ENCODE data around the gene PHF11. TPM values are rescaled to one million over a fixed set of nuclear protein-coding genes. Genes with fewer than 3 reads are reported as not detected.

Gene PHF11
- total and polyA plus RNA-seq, 2 experiments from 2014 or later: 7.4 to 13.5 TPM

- Mint-ChIP-seq H3K4me3 (no peak overlapping the region), H3K9me3 (no peaks in the 10 kb centered on the region), H3K36me3 (ENCODE audit: low read depth) (no peaks in the 10 kb centered on the region), H3K27me3 (ENCODE audit: insufficient read depth, low read depth, poor library complexity) (no peaks in the 10 kb centered on the region), H3K4me1 (peaks cover 3% of the 10 kb centered on the region; the same call in 2 of the 3 replicates), H3K27ac (no peak overlapping the region)
- Histone ChIP-seq H3K36me3 (ENCODE audit: insufficient read depth) (no peaks in the 10 kb centered on the region), H4K20me1 (replicated peaks; ENCODE audit: insufficient read depth) (no peaks in the 10 kb centered on the region), H3F3A (replicated peaks; ENCODE audit: low read depth) (no peaks in the 10 kb centered on the region), H3K4me2 (no peak overlapping the region), H3K9me2 (ENCODE audit: insufficient read depth) (no peaks in the 10 kb centered on the region), H3K4me1 (ENCODE audit: insufficient read depth) (no peaks in the 10 kb centered on the region), H2AFZ (no peak overlapping the region), H3K27ac (ENCODE audit: low read depth) (no peak overlapping the region), H3K79me2 (replicated peaks; ENCODE audit: insufficient read depth) (no peaks in the 10 kb centered on the region), H3K27me3 (ENCODE audit: insufficient read depth) (no peaks in the 10 kb centered on the region), H3K4me3 (no peak overlapping the region)
- DNase-seq (ENCODE audit: low spot score) (no peak), ATAC-seq (no peak)
- no peak for TF ChIP-seq NANOG (IDR thresholded peaks at IDR 0.05; ENCODE audit: borderline replicate concordance)
- TF ChIP-seq POLR2AphosphoS5 (IDR thresholded peaks at IDR 0.05; ENCODE audit: low read depth): no peak
These were observed 42.3 kb upstream of the PHF11 start for GRCh38 chr13:49453465-49453864.

DNA sequence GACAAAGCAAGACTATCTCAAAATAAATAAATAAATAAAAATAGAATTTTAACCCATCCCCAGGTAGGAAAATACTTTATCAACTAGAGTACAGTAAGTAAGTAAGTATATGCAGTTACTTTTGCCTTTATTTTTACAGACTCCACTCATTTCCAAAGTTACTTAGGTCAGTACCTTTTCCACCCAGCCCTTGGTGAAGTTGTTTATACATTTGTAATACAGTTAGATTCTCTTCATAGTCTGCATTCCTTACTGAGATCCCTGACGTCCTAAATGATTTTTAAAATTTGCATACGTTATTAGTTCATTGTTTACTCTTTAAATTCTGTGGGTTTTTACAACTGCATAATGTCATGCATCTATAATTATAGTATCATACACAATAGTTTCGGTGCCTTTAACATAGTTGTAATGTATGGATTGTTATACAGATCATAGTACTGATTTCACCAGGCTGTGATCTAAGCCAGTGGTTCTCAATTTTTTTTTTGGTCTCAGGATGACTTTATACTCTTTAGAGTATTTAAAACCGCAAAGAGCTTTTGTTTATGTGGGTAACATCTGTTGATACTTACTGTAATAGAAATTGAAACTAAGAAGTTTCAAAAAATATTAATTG lies 41.3 kb upstream of the PHF11 start:
- H3K79me2 ChIP-seq (replicated peaks; ENCODE audit: insufficient read depth): no peaks in the 10 kb centered on the region
- peak; percentile 6 for DNase-seq (ENCODE audit: low spot score)
- no peak overlapping the region for H3K27ac Mint-ChIP-seq

More for the DNA sequence above, 41.3 kb upstream of the PHF11 start:
- H3K4me3 Mint-ChIP-seq: no peak overlapping the region
- no peak overlapping the region for H2AFZ ChIP-seq
- H3K27ac ChIP-seq (ENCODE audit: low read depth): no peak overlapping the region
- no peaks in the 10 kb centered on the region for H3K36me3 Mint-ChIP-seq (ENCODE audit: low read depth)
- no peaks in the 10 kb centered on the region for H4K20me1 ChIP-seq (replicated peaks; ENCODE audit: insufficient read depth)
- no peak overlapping the region for H3K4me2 ChIP-seq
- ATAC-seq: no peak
- TF ChIP-seq REST (IDR thresholded peaks at IDR 0.05; ENCODE audit: unreplicated experiment) (no peak), CREB1 (CRISPR knock-in tag; IDR thresholded peaks at IDR 0.05; ENCODE audit: low read depth) (no peak), NANOG (IDR thresholded peaks at IDR 0.05; ENCODE audit: borderline replicate concordance) (no peak), EZH2 (IDR thresholded peaks at IDR 0.05; ENCODE audit: low read depth, unreplicated experiment) (no peak), EZH2phosphoT487 (IDR thresholded peaks at IDR 0.05; ENCODE audit: unreplicated experiment) (no peak), STAT1 (IDR thresholded peaks at IDR 0.05; ENCODE audit: unreplicated experiment) (no peak)
- TF ChIP-seq, protein P1, sequence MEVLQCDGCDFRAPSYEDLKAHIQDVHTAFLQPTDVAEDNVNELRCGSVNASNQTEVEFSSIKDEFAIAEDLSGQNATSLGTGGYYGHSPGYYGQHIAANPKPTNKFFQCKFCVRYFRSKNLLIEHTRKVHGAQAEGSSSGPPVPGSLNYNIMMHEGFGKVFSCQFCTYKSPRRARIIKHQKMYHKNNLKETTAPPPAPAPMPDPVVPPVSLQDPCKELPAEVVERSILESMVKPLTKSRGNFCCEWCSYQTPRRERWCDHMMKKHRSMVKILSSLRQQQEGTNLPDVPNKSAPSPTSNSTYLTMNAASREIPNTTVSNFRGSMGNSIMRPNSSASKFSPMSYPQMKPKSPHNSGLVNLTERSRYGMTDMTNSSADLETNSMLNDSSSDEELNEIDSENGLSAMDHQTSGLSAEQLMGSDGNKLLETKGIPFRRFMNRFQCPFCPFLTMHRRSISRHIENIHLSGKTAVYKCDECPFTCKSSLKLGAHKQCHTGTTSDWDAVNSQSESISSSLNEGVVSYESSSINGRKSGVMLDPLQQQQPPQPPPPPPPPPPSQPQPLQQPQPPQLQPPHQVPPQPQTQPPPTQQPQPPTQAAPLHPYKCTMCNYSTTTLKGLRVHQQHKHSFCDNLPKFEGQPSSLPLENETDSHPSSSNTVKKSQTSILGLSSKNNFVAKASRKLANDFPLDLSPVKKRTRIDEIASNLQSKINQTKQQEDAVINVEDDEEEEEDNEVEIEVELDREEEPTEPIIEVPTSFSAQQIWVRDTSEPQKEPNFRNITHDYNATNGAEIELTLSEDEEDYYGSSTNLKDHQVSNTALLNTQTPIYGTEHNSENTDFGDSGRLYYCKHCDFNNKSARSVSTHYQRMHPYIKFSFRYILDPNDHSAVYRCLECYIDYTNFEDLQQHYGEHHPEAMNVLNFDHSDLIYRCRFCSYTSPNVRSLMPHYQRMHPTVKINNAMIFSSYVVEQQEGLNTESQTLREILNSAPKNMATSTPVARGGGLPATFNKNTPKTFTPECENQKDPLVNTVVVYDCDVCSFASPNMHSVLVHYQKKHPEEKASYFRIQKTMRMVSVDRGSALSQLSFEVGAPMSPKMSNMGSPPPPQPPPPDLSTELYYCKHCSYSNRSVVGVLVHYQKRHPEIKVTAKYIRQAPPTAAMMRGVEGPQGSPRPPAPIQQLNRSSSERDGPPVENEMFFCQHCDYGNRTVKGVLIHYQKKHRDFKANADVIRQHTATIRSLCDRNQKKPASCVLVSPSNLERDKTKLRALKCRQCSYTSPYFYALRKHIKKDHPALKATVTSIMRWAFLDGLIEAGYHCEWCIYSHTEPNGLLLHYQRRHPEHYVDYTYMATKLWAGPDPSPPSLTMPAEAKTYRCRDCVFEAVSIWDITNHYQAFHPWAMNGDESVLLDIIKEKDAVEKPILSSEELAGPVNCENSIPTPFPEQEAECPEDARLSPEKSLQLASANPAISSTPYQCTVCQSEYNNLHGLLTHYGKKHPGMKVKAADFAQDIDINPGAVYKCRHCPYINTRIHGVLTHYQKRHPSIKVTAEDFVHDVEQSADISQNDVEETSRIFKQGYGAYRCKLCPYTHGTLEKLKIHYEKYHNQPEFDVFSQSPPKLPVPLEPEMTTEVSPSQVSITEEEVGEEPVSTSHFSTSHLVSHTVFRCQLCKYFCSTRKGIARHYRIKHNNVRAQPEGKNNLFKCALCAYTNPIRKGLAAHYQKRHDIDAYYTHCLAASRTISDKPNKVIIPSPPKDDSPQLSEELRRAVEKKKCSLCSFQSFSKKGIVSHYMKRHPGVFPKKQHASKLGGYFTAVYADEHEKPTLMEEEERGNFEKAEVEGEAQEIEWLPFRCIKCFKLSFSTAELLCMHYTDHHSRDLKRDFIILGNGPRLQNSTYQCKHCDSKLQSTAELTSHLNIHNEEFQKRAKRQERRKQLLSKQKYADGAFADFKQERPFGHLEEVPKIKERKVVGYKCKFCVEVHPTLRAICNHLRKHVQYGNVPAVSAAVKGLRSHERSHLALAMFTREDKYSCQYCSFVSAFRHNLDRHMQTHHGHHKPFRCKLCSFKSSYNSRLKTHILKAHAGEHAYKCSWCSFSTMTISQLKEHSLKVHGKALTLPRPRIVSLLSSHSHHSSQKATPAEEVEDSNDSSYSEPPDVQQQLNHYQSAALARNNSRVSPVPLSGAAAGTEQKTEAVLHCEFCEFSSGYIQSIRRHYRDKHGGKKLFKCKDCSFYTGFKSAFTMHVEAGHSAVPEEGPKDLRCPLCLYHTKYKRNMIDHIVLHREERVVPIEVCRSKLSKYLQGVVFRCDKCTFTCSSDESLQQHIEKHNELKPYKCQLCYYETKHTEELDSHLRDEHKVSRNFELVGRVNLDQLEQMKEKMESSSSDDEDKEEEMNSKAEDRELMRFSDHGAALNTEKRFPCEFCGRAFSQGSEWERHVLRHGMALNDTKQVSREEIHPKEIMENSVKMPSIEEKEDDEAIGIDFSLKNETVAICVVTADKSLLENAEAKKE (CRISPR knock-in tag; IDR thresholded peaks at IDR 0.05): no peak
- no peaks in the 10 kb centered on the region for H3K36me3 ChIP-seq (ENCODE audit: insufficient read depth)
- H3F3A ChIP-seq (replicated peaks; ENCODE audit: low read depth): no peaks in the 10 kb centered on the region
- no peak overlapping the region for H3K4me3 ChIP-seq
- no peaks in the 10 kb centered on the region for H3K9me2 ChIP-seq (ENCODE audit: insufficient read depth)
- H3K27me3 Mint-ChIP-seq (ENCODE audit: insufficient read depth, low read depth, poor library complexity): no peaks in the 10 kb centered on the region
- H3K4me1 Mint-ChIP-seq: peaks cover 3% of the 10 kb centered on the region; the same call in 2 of the 3 replicates
- H3K4me1 ChIP-seq (ENCODE audit: insufficient read depth): no peaks in the 10 kb centered on the region
- H3K9me3 Mint-ChIP-seq: no peaks in the 10 kb centered on the region
- H3K27me3 ChIP-seq (ENCODE audit: insufficient read depth): no peaks in the 10 kb centered on the region

Measured in GM23338 (cell line).